H1 (cell line): ENCODE data around the gene CEBPZ. TPM values are rescaled to one million over a fixed set of nuclear protein-coding genes. Genes with fewer than 3 reads are reported as not detected.

Source experiments
- NANOG ChIP-seq: IDR thresholded peaks from 2 replicates; pipeline ENCODE4 v1.6.1; 2011; ENCODE audit warnings: low read length, low read depth, mild to moderate bottlenecking, inconsistent platforms; ENCODE audit not compliant: insufficient read depth, poor library complexity, severe bottlenecking
- POLR2A ChIP-seq, 2 experiments: IDR thresholded peaks; 1 replicate in 1 of 2; 2 replicates in 1 of 2; pipeline ENCODE4 v1.6.1; 2011; ENCODE audit warnings: low read depth in 2 of 2, low read length in 2 of 2, mild to moderate bottlenecking in 2 of 2; ENCODE audit errors: control extremely low read depth in 1 of 2
- POU5F1 ChIP-seq: IDR thresholded peaks from 2 replicates; pipeline ENCODE4 v1.6.1; 2011; ENCODE audit warnings: low read depth, mild to moderate bottlenecking, low read length, moderate library complexity
- RBBP5 ChIP-seq: IDR thresholded peaks from 2 replicates; pipeline ENCODE4 v1.7.1; 2012; ENCODE audit warnings: low read depth, mild to moderate bottlenecking, inconsistent platforms, low read length, moderate library complexity, borderline replicate concordance
- SIX5 ChIP-seq: IDR thresholded peaks from 2 replicates; pipeline ENCODE4 v1.6.1; 2011; ENCODE audit warnings: mild to moderate bottlenecking, low read depth, low read length
- SP4 ChIP-seq: IDR thresholded peaks from 2 replicates; pipeline ENCODE4 v1.6.1; 2012; ENCODE audit warnings: low read length, inconsistent platforms
- polyA plus RNA-seq, 7 experiments: library from polyadenylated mRNA; depleted of rRNA in 3 of 7; stranded (reverse) in 5 of 7; unstranded in 2 of 7; fragments of >200 nt in 5 of 7; fragments of 200-250 nt in 2 of 7; gene quantifications; 1 replicate in 5 of 7; 2 replicates in 1 of 7; 4 replicates in 1 of 7; pipeline versions ENCODE4 v1.2.1 to v1.2.3, GENCODE V29; 2011 to 2013; ENCODE audit warnings: missing spikeins in 2 of 7, mixed read lengths in 2 of 7
- total RNA-seq: library from RNA; stranded (reverse); fragmentation: NEBNext Ultra II Directional; extraction: Animal tissue kit (Norgen Biotek cat#: 25700); gene quantifications from 2 replicates; pipeline ENCODE4 v1.2.1, GENCODE V29; 2021
- TF ChIP-seq, protein P1 (sequence below): fragments of 300-600 bp; sonication (generic); IDR thresholded peaks from 2 replicates; pipeline ENCODE4 v1.7.1; 2012; ENCODE audit warnings: low read length, moderate library complexity, mild to moderate bottlenecking, inconsistent platforms; ENCODE audit not compliant: insufficient replicate concordance
- TF ChIP-seq, protein P2 (sequence below): IDR thresholded peaks from 2 replicates; pipeline ENCODE4 v1.6.1; 2011; ENCODE audit warnings: low read depth, mild to moderate bottlenecking, low read length; ENCODE audit not compliant: insufficient read depth
- TF ChIP-seq, protein P3 (sequence below): IDR thresholded peaks from 2 replicates; pipeline ENCODE4 v1.6.1; 2012; ENCODE audit warnings: low read length, inconsistent platforms
- TF ChIP-seq, protein P4 (sequence below): IDR thresholded peaks from 2 replicates; pipeline ENCODE4 v1.6.1; 2012; ENCODE audit warnings: inconsistent platforms

The CEBPZ gene
- total and polyA plus RNA-seq, 2 of the 8 experiments (the other 6 are each of a cell fraction or from before 2014, with no cell fraction given) = 19.1 to 201 TPM

DNA sequence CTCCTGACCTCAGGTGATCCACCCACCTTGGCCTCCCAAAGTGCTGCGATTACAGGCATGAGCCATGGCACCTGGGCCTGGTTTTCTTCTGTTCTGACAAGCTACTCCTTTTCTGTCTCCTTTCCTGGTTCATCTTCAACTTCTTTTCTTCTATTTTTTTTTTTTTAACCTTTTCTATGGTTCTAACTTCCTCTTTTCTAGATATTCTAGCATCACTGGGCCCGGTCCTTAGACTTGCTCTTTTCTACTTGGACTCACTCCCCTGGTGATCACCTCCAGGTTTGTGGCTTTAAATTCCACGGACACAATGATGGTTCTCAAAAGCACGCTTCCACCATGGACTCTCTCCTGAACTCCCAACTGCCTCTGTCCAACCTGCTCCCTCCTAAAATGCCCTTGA lies 76.6 kb downstream of the CEBPZ start (continued):
- TF ChIP-seq, protein P1, sequence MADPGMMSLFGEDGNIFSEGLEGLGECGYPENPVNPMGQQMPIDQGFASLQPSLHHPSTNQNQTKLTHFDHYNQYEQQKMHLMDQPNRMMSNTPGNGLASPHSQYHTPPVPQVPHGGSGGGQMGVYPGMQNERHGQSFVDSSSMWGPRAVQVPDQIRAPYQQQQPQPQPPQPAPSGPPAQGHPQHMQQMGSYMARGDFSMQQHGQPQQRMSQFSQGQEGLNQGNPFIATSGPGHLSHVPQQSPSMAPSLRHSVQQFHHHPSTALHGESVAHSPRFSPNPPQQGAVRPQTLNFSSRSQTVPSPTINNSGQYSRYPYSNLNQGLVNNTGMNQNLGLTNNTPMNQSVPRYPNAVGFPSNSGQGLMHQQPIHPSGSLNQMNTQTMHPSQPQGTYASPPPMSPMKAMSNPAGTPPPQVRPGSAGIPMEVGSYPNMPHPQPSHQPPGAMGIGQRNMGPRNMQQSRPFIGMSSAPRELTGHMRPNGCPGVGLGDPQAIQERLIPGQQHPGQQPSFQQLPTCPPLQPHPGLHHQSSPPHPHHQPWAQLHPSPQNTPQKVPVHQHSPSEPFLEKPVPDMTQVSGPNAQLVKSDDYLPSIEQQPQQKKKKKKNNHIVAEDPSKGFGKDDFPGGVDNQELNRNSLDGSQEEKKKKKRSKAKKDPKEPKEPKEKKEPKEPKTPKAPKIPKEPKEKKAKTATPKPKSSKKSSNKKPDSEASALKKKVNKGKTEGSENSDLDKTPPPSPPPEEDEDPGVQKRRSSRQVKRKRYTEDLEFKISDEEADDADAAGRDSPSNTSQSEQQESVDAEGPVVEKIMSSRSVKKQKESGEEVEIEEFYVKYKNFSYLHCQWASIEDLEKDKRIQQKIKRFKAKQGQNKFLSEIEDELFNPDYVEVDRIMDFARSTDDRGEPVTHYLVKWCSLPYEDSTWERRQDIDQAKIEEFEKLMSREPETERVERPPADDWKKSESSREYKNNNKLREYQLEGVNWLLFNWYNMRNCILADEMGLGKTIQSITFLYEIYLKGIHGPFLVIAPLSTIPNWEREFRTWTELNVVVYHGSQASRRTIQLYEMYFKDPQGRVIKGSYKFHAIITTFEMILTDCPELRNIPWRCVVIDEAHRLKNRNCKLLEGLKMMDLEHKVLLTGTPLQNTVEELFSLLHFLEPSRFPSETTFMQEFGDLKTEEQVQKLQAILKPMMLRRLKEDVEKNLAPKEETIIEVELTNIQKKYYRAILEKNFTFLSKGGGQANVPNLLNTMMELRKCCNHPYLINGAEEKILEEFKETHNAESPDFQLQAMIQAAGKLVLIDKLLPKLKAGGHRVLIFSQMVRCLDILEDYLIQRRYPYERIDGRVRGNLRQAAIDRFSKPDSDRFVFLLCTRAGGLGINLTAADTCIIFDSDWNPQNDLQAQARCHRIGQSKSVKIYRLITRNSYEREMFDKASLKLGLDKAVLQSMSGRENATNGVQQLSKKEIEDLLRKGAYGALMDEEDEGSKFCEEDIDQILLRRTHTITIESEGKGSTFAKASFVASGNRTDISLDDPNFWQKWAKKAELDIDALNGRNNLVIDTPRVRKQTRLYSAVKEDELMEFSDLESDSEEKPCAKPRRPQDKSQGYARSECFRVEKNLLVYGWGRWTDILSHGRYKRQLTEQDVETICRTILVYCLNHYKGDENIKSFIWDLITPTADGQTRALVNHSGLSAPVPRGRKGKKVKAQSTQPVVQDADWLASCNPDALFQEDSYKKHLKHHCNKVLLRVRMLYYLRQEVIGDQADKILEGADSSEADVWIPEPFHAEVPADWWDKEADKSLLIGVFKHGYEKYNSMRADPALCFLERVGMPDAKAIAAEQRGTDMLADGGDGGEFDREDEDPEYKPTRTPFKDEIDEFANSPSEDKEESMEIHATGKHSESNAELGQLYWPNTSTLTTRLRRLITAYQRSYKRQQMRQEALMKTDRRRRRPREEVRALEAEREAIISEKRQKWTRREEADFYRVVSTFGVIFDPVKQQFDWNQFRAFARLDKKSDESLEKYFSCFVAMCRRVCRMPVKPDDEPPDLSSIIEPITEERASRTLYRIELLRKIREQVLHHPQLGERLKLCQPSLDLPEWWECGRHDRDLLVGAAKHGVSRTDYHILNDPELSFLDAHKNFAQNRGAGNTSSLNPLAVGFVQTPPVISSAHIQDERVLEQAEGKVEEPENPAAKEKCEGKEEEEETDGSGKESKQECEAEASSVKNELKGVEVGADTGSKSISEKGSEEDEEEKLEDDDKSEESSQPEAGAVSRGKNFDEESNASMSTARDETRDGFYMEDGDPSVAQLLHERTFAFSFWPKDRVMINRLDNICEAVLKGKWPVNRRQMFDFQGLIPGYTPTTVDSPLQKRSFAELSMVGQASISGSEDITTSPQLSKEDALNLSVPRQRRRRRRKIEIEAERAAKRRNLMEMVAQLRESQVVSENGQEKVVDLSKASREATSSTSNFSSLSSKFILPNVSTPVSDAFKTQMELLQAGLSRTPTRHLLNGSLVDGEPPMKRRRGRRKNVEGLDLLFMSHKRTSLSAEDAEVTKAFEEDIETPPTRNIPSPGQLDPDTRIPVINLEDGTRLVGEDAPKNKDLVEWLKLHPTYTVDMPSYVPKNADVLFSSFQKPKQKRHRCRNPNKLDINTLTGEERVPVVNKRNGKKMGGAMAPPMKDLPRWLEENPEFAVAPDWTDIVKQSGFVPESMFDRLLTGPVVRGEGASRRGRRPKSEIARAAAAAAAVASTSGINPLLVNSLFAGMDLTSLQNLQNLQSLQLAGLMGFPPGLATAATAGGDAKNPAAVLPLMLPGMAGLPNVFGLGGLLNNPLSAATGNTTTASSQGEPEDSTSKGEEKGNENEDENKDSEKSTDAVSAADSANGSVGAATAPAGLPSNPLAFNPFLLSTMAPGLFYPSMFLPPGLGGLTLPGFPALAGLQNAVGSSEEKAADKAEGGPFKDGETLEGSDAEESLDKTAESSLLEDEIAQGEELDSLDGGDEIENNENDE = no peak
- TF ChIP-seq, protein P2, sequence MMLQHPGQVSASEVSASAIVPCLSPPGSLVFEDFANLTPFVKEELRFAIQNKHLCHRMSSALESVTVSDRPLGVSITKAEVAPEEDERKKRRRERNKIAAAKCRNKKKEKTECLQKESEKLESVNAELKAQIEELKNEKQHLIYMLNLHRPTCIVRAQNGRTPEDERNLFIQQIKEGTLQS = no peak
- TF ChIP-seq POU5F1 (no peak), RBBP5 (no peak), SP4 (no peak), NANOG (no peak), SIX5 (no peak), POLR2A (IDR thresholded peaks at IDR 0.05; ENCODE audit: control extremely low read depth in 1 of 2, low read depth in 2 of 2, low read length in 2 of 2) (no peak)
- TF ChIP-seq, protein P3, sequence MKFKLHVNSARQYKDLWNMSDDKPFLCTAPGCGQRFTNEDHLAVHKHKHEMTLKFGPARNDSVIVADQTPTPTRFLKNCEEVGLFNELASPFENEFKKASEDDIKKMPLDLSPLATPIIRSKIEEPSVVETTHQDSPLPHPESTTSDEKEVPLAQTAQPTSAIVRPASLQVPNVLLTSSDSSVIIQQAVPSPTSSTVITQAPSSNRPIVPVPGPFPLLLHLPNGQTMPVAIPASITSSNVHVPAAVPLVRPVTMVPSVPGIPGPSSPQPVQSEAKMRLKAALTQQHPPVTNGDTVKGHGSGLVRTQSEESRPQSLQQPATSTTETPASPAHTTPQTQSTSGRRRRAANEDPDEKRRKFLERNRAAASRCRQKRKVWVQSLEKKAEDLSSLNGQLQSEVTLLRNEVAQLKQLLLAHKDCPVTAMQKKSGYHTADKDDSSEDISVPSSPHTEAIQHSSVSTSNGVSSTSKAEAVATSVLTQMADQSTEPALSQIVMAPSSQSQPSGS = no peak
- TF ChIP-seq, protein P4, sequence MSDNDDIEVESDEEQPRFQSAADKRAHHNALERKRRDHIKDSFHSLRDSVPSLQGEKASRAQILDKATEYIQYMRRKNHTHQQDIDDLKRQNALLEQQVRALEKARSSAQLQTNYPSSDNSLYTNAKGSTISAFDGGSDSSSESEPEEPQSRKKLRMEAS = no peak
